COLO668 (cell line): ENCODE data around the gene GANAB.
"Not testable (repeated sequence)": the region's sequence is repeated elsewhere in the genome, so short reads cannot be mapped to it uniquely, and the experiment has no call there.

Experiments
- DNase-seq: peaks from one replicate; lab custom pipeline; 2025; ENCODE audit not compliant: unreplicated experiment; lab: John Stamatoyannopoulos, UW

GANAB gene

GRCh38 chr11:62645946-62646824 lies at the start of gene GANAB:
GANAB (minus strand) TSS chr11:62646613; CDS start chr11:62646599, 14 bp downstream.
- DNase-seq = peak; percentile 99

GRCh38 chr11:62694455-62695167 lies 48.2 kb upstream of the GANAB start:
- DNase-seq = peak; percentile 63

GRCh38 chr11:62693624-62694023 lies 47.2 kb upstream of the GANAB start:
- DNase-seq = not testable (repeated sequence)

GRCh38 chr11:62689421-62690183 lies 43.2 kb upstream of the GANAB start, which contains the start of gene LRRN4CL:
LRRN4CL (minus strand) TSS chr11:62689530; CDS start chr11:62688508, 1,022 bp downstream.
- DNase-seq = no peak

GRCh38 chr11:62688491-62688890 lies 42.1 kb upstream of the GANAB start:
- no peak for DNase-seq

- no peak for DNase-seq
These were observed 41.3 kb upstream of the GANAB start for GRCh38 chr11:62687508-62688396.

- no peak for DNase-seq
These were observed 36.1 kb upstream of the GANAB start for GRCh38 chr11:62682518-62682917.

GRCh38 chr11:62680825-62681240 lies 34.4 kb upstream of the GANAB start:
- DNase-seq = peak; percentile 43

GRCh38 chr11:62678770-62679696 lies 32.6 kb upstream of the GANAB start, which contains the start of gene UBXN1:
UBXN1 (minus strand) TSS chr11:62679073; CDS start chr11:62678923, 150 bp downstream.
- DNase-seq = peak; percentile 84

GRCh38 chr11:62678433-62678769 lies 32.0 kb upstream of the GANAB start:
- DNase-seq = no peak

- DNase-seq = no peak
These were observed 31.3 kb upstream of the GANAB start for GRCh38 chr11:62677714-62678113.

- DNase-seq = no peak
These were observed 30.7 kb upstream of the GANAB start for GRCh38 chr11:62677156-62677555.

GRCh38 chr11:62676698-62677097 lies 30.3 kb upstream of the GANAB start:
- DNase-seq = no peak

GRCh38 chr11:62675415-62675814 lies 29.0 kb upstream of the GANAB start:
- DNase-seq = not testable (repeated sequence)

GRCh38 chr11:62673196-62673525 lies 26.7 kb upstream of the GANAB start:
- DNase-seq = no peak

- peak; percentile 86 for DNase-seq
These were observed 25.4 kb upstream of the GANAB start, which contains the start of the genes LBHD1 and UQCC3 for GRCh38 chr11:62671608-62672389. LBHD1 (minus strand) TSS chr11:62672267; CDS start chr11:62670031, 2,236 bp downstream. UQCC3 (plus strand) TSS chr11:62671673; CDS start chr11:62671746, 73 bp downstream.

- peak; percentile 66 for DNase-seq
These were observed 24.8 kb upstream of the GANAB start for GRCh38 chr11:62671236-62671607.

GRCh38 chr11:62669420-62670161 lies 23.2 kb upstream of the GANAB start:
- DNase-seq = no peak
